Neural progenitor cell (in vitro differentiated cells): ENCODE data around the gene ZNF221.
"Not testable (repeated sequence)": the region's sequence is repeated elsewhere in the genome, so short reads cannot be mapped to it uniquely, and the experiment has no call there.

Experiments used
- EZH2 ChIP-seq: fragments of 200-600 bp; sonication (generic); IDR thresholded peaks from 2 replicates; pipeline ENCODE4 v1.6.1; 2017; ENCODE audit warnings: antibody characterized with exemption, mild to moderate bottlenecking, moderate library complexity
- TF ChIP-seq, protein P1 (sequence below): fragments of 200-600 bp; sonication (generic); IDR thresholded peaks from 2 replicates; pipeline ENCODE4 v1.5.1; 2017; ENCODE audit warnings: antibody characterized with exemption, mild to moderate bottlenecking

DNA sequence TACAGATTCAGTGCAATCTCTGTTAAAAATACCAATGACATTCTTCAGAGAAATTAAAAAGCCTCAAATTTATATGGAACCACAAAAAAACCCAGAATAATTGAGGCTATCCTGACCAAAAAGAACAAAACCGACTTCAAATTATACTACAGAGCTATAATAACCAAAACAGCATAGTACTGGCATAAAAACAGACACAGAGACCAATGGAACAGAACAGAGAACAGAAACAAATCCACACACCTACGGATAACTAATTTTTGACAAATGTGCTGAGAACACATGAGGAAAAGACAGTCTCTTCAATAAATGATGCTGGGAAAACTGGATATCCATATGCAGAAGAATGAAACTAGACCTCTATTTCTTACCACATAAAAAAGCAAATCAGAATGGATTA, 1.2 kb upstream of the ZNF221 start:
- TF ChIP-seq, protein P1, sequence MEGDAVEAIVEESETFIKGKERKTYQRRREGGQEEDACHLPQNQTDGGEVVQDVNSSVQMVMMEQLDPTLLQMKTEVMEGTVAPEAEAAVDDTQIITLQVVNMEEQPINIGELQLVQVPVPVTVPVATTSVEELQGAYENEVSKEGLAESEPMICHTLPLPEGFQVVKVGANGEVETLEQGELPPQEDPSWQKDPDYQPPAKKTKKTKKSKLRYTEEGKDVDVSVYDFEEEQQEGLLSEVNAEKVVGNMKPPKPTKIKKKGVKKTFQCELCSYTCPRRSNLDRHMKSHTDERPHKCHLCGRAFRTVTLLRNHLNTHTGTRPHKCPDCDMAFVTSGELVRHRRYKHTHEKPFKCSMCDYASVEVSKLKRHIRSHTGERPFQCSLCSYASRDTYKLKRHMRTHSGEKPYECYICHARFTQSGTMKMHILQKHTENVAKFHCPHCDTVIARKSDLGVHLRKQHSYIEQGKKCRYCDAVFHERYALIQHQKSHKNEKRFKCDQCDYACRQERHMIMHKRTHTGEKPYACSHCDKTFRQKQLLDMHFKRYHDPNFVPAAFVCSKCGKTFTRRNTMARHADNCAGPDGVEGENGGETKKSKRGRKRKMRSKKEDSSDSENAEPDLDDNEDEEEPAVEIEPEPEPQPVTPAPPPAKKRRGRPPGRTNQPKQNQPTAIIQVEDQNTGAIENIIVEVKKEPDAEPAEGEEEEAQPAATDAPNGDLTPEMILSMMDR: not testable (repeated sequence)
- not testable (repeated sequence) for TF ChIP-seq EZH2
